CD4-positive, alpha-beta T cell (primary cell): ENCODE data around the gene CDC45. TPM values are rescaled to one million over a fixed set of nuclear protein-coding genes. Genes with fewer than 3 reads are reported as not detected.

Source experiments
- ATAC-seq: fragments of 200-7000 bp; cut with Tn5 transposase; one replicate; pipeline ENCODE4 v1.10.0; 2022; ENCODE audit warnings: mild to moderate bottlenecking; ENCODE audit not compliant: poor library complexity
- CTCF ChIA-PET: fragments of 350-600 bp; sonication (Branson Sonifier 250); formaldehyde crosslinking; loops from one replicate; lab custom pipeline; 2021; ENCODE audit warnings: antibody characterized with exemption, inconsistent platforms; lab: Charles Lee
- POLR2A ChIA-PET: fragments of 350-600 bp; sonication (Branson Sonifier 250); formaldehyde crosslinking; loops from one replicate; lab custom pipeline; 2021; ENCODE audit warnings: antibody characterized with exemption, inconsistent platforms; lab: Charles Lee
- DNase-seq, 14 experiments: peaks; one replicate each; pipeline ENCODE4 v3.0.0-alpha.2; 2013 to 2020; ENCODE audit warnings: mixed read lengths in 2 of 14
- H3K27ac ChIP-seq, 2 donors: one replicate each; pipeline versions ENCODE4 v1.5.1 to v1.7.0; 2013; ENCODE audit warnings: low read length in 2 of 2, low read depth in 1 of 2, mild to moderate bottlenecking in 1 of 2
- H3K27me3 ChIP-seq, 2 experiments: 1 replicate in 1 of 2; 2 replicates in 1 of 2; pipeline versions ENCODE4 v1.6.1 to v1.7.0; 2013; ENCODE audit warnings: low read length in 2 of 2, control low read depth in 1 of 2, mild to moderate bottlenecking in 1 of 2, moderate library complexity in 1 of 2; ENCODE audit not compliant: insufficient read depth in 2 of 2, control insufficient read depth in 1 of 2
- H3K36me3 ChIP-seq: one replicate; pipeline ENCODE4 v1.6.1; 2013; ENCODE audit warnings: low read length, control low read depth; ENCODE audit not compliant: insufficient read depth
- H3K4me1 ChIP-seq: one replicate; pipeline ENCODE4 v1.6.1; 2013; ENCODE audit warnings: low read length, control low read depth; ENCODE audit not compliant: insufficient read depth
- H3K4me3 ChIP-seq: one replicate; pipeline ENCODE4 v1.5.1; 2013; ENCODE audit warnings: mild to moderate bottlenecking, low read length, moderate library complexity
- H3K9me3 ChIP-seq, 2 experiments: 1 replicate in 1 of 2; 2 replicates in 1 of 2; pipeline versions ENCODE4 v1.6.1 to v1.7.0; 2013; ENCODE audit warnings: low read length in 2 of 2, mild to moderate bottlenecking in 2 of 2, control low read depth in 1 of 2, moderate library complexity in 1 of 2; ENCODE audit not compliant: control insufficient read depth in 1 of 2, insufficient read depth in 1 of 2
- H3K27ac Mint-ChIP-seq: one replicate; pipeline ENCODE4 v1.8.0; 2020; ENCODE audit warnings: mixed read lengths
- H3K27me3 Mint-ChIP-seq: one replicate; pipeline ENCODE4 v1.8.0; 2021; ENCODE audit warnings: mixed read lengths
- H3K36me3 Mint-ChIP-seq: one replicate; pipeline ENCODE4 v1.8.0; 2021; ENCODE audit warnings: low read depth, mixed read lengths
- H3K4me1 Mint-ChIP-seq: one replicate; pipeline ENCODE4 v1.8.0; 2021; ENCODE audit warnings: low read depth, mixed read lengths
- H3K4me3 Mint-ChIP-seq: one replicate; pipeline ENCODE4 v1.8.0; 2020; ENCODE audit warnings: mild to moderate bottlenecking, mixed read lengths
- H3K9me3 Mint-ChIP-seq: one replicate; pipeline ENCODE4 v1.8.0; 2020; ENCODE audit warnings: mixed read lengths
- intact Hi-C, 2 experiments: fragments of 100-400 bp; cut with DNase I in 1 of 2; cut with micrococcal nuclease in 1 of 2; formaldehyde crosslinking; loops; one replicate each; pipeline versions ENCODE4 v1.15.1 to v1.9.0; 2023 to 2025; cut with DNase I, micrococcal nuclease
- total RNA-seq, 174 experiments: library from RNA in 2 of 174; stranded (reverse) in 2 of 174; gene quantifications; one replicate each; pipeline ENCODE4 v1.2.3 and lab custom pipeline; 2021 to 2026
- TF ChIP-seq, protein P1 (sequence below): fragments of 200-600 bp; IDR thresholded peaks from one replicate; pipeline ENCODE4 v1.8.0; 2022; ENCODE audit warnings: antibody characterized with exemption, mild to moderate bottlenecking

The CDC45 gene
- total RNA-seq, 2 experiments from 2014 or later = 0.75 to 0.82 TPM

DNA sequence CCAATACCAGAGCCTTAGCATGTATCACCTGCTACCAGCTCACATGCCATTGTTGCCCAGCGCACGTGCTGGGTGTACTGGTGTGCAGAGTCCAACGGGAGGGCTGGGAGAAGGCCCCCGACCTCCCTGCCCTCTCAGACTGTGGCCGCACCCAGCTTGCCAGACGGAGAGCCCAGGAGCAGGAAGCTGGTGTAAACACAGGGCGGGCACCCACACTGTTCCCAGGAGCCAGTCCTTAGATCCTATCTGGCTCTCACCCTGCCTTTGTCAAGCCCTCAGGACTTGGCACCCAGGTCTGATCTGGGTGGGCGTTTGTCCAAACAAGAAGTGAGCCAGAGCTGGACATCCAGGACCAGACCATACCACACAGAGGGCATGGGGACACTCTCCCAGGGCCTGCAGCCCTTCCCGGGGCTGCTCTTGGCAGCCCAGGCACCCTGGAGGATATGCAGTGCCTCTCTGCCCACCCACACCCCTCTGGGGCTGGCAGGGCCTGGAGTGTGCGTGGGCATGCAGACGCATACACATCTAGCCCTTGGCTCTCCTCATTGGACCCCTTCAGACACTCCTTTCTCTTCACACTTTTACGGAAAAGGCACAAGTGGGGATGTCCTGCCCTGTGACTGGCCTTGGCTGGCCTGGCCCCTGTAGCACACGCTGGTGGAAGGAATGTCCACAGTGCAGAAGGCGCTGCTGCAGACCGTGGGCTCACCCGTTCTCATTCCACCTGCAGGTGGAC, 64.4 kb downstream of the CDC45 start:
- ChIA-PET CTCF (no interaction called here), POLR2A (no interaction called here)
- Histone ChIP-seq H3K4me1 (no peaks in the 10 kb centered on the region), H3K4me3 (no peak overlapping the region), H3K27ac (no peak overlapping the region), H3K36me3 (no peaks in the 10 kb centered on the region), H3K9me3 (no peaks in the 10 kb centered on the region), H3K27me3 (peaks cover 0 to 2% of the 10 kb centered on the region in 2 experiments)
- Mint-ChIP-seq H3K27me3 (no peaks in the 10 kb centered on the region), H3K4me3 (no peak overlapping the region), H3K9me3 (no peaks in the 10 kb centered on the region), H3K4me1 (no peaks in the 10 kb centered on the region), H3K36me3 (no peaks in the 10 kb centered on the region), H3K27ac (no peak overlapping the region)
- ATAC-seq = no peak
- intact Hi-C loops = no loop called here
- DNase-seq = no peak
- TF ChIP-seq, protein P1, sequence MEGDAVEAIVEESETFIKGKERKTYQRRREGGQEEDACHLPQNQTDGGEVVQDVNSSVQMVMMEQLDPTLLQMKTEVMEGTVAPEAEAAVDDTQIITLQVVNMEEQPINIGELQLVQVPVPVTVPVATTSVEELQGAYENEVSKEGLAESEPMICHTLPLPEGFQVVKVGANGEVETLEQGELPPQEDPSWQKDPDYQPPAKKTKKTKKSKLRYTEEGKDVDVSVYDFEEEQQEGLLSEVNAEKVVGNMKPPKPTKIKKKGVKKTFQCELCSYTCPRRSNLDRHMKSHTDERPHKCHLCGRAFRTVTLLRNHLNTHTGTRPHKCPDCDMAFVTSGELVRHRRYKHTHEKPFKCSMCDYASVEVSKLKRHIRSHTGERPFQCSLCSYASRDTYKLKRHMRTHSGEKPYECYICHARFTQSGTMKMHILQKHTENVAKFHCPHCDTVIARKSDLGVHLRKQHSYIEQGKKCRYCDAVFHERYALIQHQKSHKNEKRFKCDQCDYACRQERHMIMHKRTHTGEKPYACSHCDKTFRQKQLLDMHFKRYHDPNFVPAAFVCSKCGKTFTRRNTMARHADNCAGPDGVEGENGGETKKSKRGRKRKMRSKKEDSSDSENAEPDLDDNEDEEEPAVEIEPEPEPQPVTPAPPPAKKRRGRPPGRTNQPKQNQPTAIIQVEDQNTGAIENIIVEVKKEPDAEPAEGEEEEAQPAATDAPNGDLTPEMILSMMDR = no peak

GRCh38 chr22:19545935-19546207, 66.2 kb downstream of the CDC45 start:
- ChIA-PET POLR2A (no interaction called here), CTCF (no interaction called here)
- no peaks in the 10 kb centered on the region for H3K9me3 ChIP-seq
- Mint-ChIP-seq H3K4me3 (no peak overlapping the region), H3K27ac (no peak overlapping the region), H3K9me3 (no peaks in the 10 kb centered on the region), H3K27me3 (no peaks in the 10 kb centered on the region), H3K36me3 (no peaks in the 10 kb centered on the region), H3K4me1 (no peaks in the 10 kb centered on the region)
- H3K4me3 ChIP-seq = no peak overlapping the region
- H3K36me3 ChIP-seq = no peaks in the 10 kb centered on the region
- DNase-seq = no peak
- TF ChIP-seq, protein P1 = no peak
- no peaks in the 10 kb centered on the region for H3K4me1 ChIP-seq
- peaks cover 0 to 2% of the 10 kb centered on the region in 2 experiments for H3K27me3 ChIP-seq
- ATAC-seq = no peak
- intact Hi-C loops = no loop called here
- H3K27ac ChIP-seq = no peak overlapping the region

- POLR2A ChIA-PET = no interaction called here
Observed at GRCh38 chr22:19546680-19547079, 67.0 kb downstream of the CDC45 start.

More at GRCh38 chr22:19546680-19547079, 67.0 kb downstream of the CDC45 start:
- no peak overlapping the region for H3K27ac ChIP-seq
- Mint-ChIP-seq H3K36me3 (no peaks in the 10 kb centered on the region), H3K9me3 (no peaks in the 10 kb centered on the region), H3K4me1 (no peaks in the 10 kb centered on the region), H3K27me3 (no peaks in the 10 kb centered on the region), H3K27ac (no peak overlapping the region), H3K4me3 (no peak overlapping the region)
- H3K4me3 ChIP-seq = no peak overlapping the region
- ATAC-seq (no peak), DNase-seq (no peak)
- no peaks in the 10 kb centered on the region for H3K9me3 ChIP-seq
- no peaks in the 10 kb centered on the region for H3K36me3 ChIP-seq
- no peaks in the 10 kb centered on the region for H3K4me1 ChIP-seq
- CTCF ChIA-PET = no interaction called here
- intact Hi-C loops = no loop called here
- TF ChIP-seq, protein P1 = no peak
- H3K27me3 ChIP-seq = peaks cover 0 to 2% of the 10 kb centered on the region in 2 experiments
